Measurements from ENCODE around the gene KCNK5. TPM values are rescaled to one million over a fixed set of nuclear protein-coding genes. Genes with fewer than 3 reads are reported as not detected.

The KCNK5 gene
- total and polyA plus RNA-seq, 2 of the 8 experiments (the other 6 are each of a cell fraction or from before 2014, with no cell fraction given) = 20.9 to 44.3 TPM

- Histone ChIP-seq H3K4me1 (replicated peaks in 1 of 4; ENCODE audit: control insufficient read depth in 3 of 4, insufficient read depth in 4 of 4, low read length in 3 of 4) (peaks cover 24 to 56% (median 33%) of the 10 kb centered on the region in 4 experiments), H3K79me2 (ENCODE audit: control insufficient read depth in 1 of 2, insufficient read depth in 2 of 2, low read length in 2 of 2) (peaks cover 28 to 64% of the 10 kb centered on the region in 2 experiments)
- no peak for DNase-seq (ENCODE audit: low read depth in 1 of 2, low spot score in 2 of 2)
- TF ChIP-seq TAF1 (IDR thresholded peaks at IDR 0.05; ENCODE audit: low read depth, low read length) (no peak), TCF12 (IDR thresholded peaks at IDR 0.05; ENCODE audit: low read depth, low read length) (no peak), EGR1 (IDR thresholded peaks at IDR 0.05; ENCODE audit: borderline replicate concordance, low read depth, low read length) (no peak), KDM4A (IDR thresholded peaks at IDR 0.05; ENCODE audit: low read depth, low read length, severe bottlenecking) (no peak), RAD21 (IDR thresholded peaks at IDR 0.05 in 1 of 2, conservative IDR thresholded peaks at IDR 0.05 in 1 of 2; ENCODE audit: low read depth in 2 of 2, low read length in 2 of 2) (no peak), SIX5 (IDR thresholded peaks at IDR 0.05; ENCODE audit: low read depth, low read length) (no peak), BRCA1 (IDR thresholded peaks at IDR 0.05; ENCODE audit: low read depth, low read length) (no peak), TEAD4 (IDR thresholded peaks at IDR 0.05; ENCODE audit: low read depth, low read length) (no peak), SIN3A (conservative IDR thresholded peaks at IDR 0.05 in 1 of 2, IDR thresholded peaks at IDR 0.05 in 1 of 2; ENCODE audit: low read depth in 1 of 2, low read length in 2 of 2) (no peak), HDAC2 (IDR thresholded peaks at IDR 0.05; ENCODE audit: borderline replicate concordance in 1 of 2, low read depth in 2 of 2, low read length in 2 of 2) (no peak), RFX5 (IDR thresholded peaks at IDR 0.05; ENCODE audit: borderline replicate concordance, low read depth, low read length) (no peak), CTBP2 (IDR thresholded peaks at IDR 0.05; ENCODE audit: borderline replicate concordance, insufficient read depth, insufficient read length, low read length) (no peak), PHF8 (conservative IDR thresholded peaks at IDR 0.05; ENCODE audit: low read depth, low read length) (no peak)
These were observed 1.8 kb downstream of the KCNK5 start for GRCh38 chr6:39227476-39227875.

More at GRCh38 chr6:39227476-39227875, 1.8 kb downstream of the KCNK5 start:
- Histone ChIP-seq H4K5ac (ENCODE audit: insufficient read length, low read depth, low read length) (no peak overlapping the region), H3K14ac (ENCODE audit: insufficient read length) (no peak overlapping the region), H2BK20ac (ENCODE audit: low read length) (no peak overlapping the region), H2AK5ac (ENCODE audit: low read depth, low read length) (no peak overlapping the region), H3K18ac (ENCODE audit: extremely low read depth, low read length) (no peak overlapping the region), H3K4me2 (ENCODE audit: insufficient read depth in 1 of 2, low read depth in 2 of 2, low read length in 2 of 2) (peak overlapping the region; percentile 83 to 89), H2AFZ (ENCODE audit: low read length) (no peak overlapping the region), H3K27ac (ENCODE audit: low read depth, low read length) (no peak overlapping the region), H2BK120ac (replicated peaks; ENCODE audit: low read depth, low read length) (no peak overlapping the region), H4K8ac (ENCODE audit: extremely low read depth, insufficient read depth, low read length) (no peak overlapping the region), H3K27me3 (replicated peaks in 1 of 4; ENCODE audit: control insufficient read depth in 3 of 4, extremely low read depth in 1 of 4, insufficient read depth in 3 of 4, low read length in 3 of 4) (no peaks in the 10 kb centered on the region; a peak in 1 of 7 replicates), H3K9ac (replicated peaks in 1 of 4; ENCODE audit: extremely low read depth in 1 of 4, low read depth in 3 of 4, low read length in 3 of 4) (no peak overlapping the region; a peak in 1 of 7 replicates), H3K9me3 (ENCODE audit: insufficient read depth in 2 of 2, low read depth in 1 of 2, low read length in 1 of 2) (no peaks in the 10 kb centered on the region), H2BK12ac (ENCODE audit: low read depth, low read length) (no peak overlapping the region), H2BK15ac (ENCODE audit: low read length) (no peak overlapping the region), H3K56ac (replicated peaks; ENCODE audit: insufficient read length, low read depth, low read length) (no peak overlapping the region), H3K4ac (replicated peaks; ENCODE audit: insufficient read length, low read depth, low read length) (no peak overlapping the region), H4K91ac (replicated peaks; ENCODE audit: insufficient read length, low read length) (no peak overlapping the region), H4K20me1 (replicated peaks in 1 of 2; ENCODE audit: control insufficient read depth in 1 of 2, insufficient read depth in 2 of 2, low read length in 2 of 2) (peaks cover 25 to 35% of the 10 kb centered on the region in 2 experiments), H3K4me3 (ENCODE audit: extremely low read depth in 1 of 4, insufficient read depth in 2 of 4, low read depth in 3 of 4, low read length in 4 of 4) (peak overlapping the region; percentile 63 to 88 (median 76); a peak in 7 of 8 replicates), H3K79me1 (ENCODE audit: low read depth, low read length) (peaks cover 9% of the 10 kb centered on the region; the same call in 1 of the 2 replicates), H3K23me2 (ENCODE audit: low read depth, low read length) (peaks cover 19% of the 10 kb centered on the region), H2BK5ac (ENCODE audit: low read depth, low read length) (no peak overlapping the region), H3K36me3 (ENCODE audit: control insufficient read depth in 2 of 4, insufficient read depth in 4 of 4, low read length in 3 of 4) (no peaks in the 10 kb centered on the region; a peak in 4 of 8 replicates), H3K23ac (ENCODE audit: insufficient read length) (no peak overlapping the region)
- ChIA-PET CTCF (ENCODE audit: partially characterized antibody) (interaction anchor here (0.6 to 72.8 kb wide), 6 partner anchors 27 to 69 kb away, joined by 3 to 1738 read pairs (median 7); partner anchors contain the start of gene KCNK17), POLR2A (ENCODE audit: partially characterized antibody) (interaction anchor here (2.9 to 7.8 kb wide), 2 partner anchors 9 to 47 kb away, joined by 7 to 66 read pairs; no protein-coding TSS in a partner anchor)
- WGBS, 2 experiments (ENCODE audit: extremely low coverage in 1 of 2, insufficient coverage in 1 of 2, insufficient read length in 1 of 2, insufficient replicate concordance in 2 of 2, low coverage in 1 of 2, low lambda C conversion rate in 2 of 2, missing lambda C conversion rate in 1 of 2) = 83% methylated on average over 9 of the region's 9 CpGs; no CpG with 5 or more reads in 1 of the 2 experiments
- no peak for FAIRE-seq
